HEK293 (cell line): Measurements from ENCODE around the gene FOXO4.

ENCODE experiments used
- CTCF ChIP-seq: fragments of 450-650 bp; formaldehyde crosslinking; IDR thresholded peaks from 2 replicates; pipeline ENCODE4 v1.5.1; 2016; ENCODE audit warnings: missing biosample characterization, missing genetic modification characterization
- GFI1B ChIP-seq: fragments of 450-650 bp; formaldehyde crosslinking; IDR thresholded peaks from 2 replicates; pipeline ENCODE4 v1.5.1; 2016; ENCODE audit warnings: missing biosample characterization, missing genetic modification characterization
- KLF1 ChIP-seq: fragments of 450-650 bp; formaldehyde crosslinking; IDR thresholded peaks from 2 replicates; pipeline ENCODE4 v1.5.1; 2016; ENCODE audit warnings: missing biosample characterization, missing genetic modification characterization
- PRDM2 ChIP-seq: fragments of 450-650 bp; formaldehyde crosslinking; IDR thresholded peaks from 2 replicates; pipeline ENCODE4 v1.5.1; 2016; ENCODE audit warnings: missing biosample characterization, missing genetic modification characterization, borderline replicate concordance
- ZBTB17 ChIP-seq: fragments of 450-650 bp; formaldehyde crosslinking; IDR thresholded peaks from 2 replicates; pipeline ENCODE4 v1.5.1; 2016; ENCODE audit warnings: missing biosample characterization, missing genetic modification characterization
- ZEB2 ChIP-seq: fragments of 450-650 bp; formaldehyde crosslinking; IDR thresholded peaks from 2 replicates; pipeline ENCODE4 v1.5.1; 2016; ENCODE audit warnings: missing biosample characterization, missing genetic modification characterization
- ZNF449 ChIP-seq: fragments of 450-650 bp; formaldehyde crosslinking; IDR thresholded peaks from 2 replicates; pipeline ENCODE4 v1.5.1; 2017; ENCODE audit warnings: missing biosample characterization, mild to moderate bottlenecking, missing genetic modification characterization, moderate library complexity
- ZNF518A ChIP-seq: fragments of 450-650 bp; formaldehyde crosslinking; conservative IDR thresholded peaks from 2 replicates; pipeline ENCODE4 v1.5.1; 2016; ENCODE audit warnings: low read depth, missing biosample characterization, missing genetic modification characterization
- ZNF530 ChIP-seq: fragments of 450-650 bp; formaldehyde crosslinking; IDR thresholded peaks from 2 replicates; pipeline ENCODE4 v1.5.1; 2016; ENCODE audit warnings: low read depth, missing biosample characterization, missing genetic modification characterization
- ZSCAN16 ChIP-seq: fragments of 450-650 bp; formaldehyde crosslinking; IDR thresholded peaks from 2 replicates; pipeline ENCODE4 v1.5.1; 2016; ENCODE audit warnings: missing biosample characterization, missing genetic modification characterization

DNA sequence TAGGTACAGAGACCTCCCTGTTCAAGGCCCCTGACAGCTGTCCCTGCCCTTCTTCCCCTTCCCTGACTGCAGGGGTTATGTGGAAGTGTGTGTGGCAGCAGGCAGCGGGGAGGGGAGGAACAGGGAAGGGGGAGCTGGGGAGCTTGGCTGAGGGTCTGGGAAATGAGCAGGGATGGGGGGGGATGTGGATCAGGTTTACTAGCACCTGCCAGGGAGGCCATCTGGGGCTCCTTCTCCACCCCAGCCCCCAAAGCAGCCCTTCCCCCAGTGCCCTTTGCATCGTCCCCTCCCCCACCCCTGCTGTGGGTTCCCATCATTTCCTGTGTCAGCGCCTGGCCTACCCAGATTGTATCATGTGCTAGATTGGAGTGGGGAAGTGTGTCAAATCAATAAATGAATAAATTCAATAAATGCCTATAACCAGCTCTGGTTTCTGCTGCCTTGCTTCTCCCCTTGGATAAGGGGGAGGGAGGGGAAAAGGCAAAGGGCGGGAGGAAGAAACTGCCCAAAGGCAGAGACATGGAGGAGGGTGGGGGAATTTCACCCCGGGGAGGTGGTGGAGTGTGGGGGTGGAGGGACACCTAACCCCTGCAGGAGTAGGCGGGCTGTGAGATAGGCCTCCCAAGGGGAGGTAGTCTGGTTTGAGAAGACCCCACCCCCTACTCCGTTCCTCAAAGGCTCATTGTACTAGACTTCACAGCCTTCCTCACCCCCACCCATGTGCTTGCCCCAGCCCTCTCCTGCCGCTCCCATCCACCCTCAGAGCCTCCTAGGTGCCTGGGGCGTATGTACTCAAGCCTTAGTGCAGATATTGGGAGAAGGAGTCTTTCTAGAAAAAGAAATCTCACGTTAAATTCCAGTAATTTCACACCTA lies 7.7 kb downstream of the FOXO4 start:
- TF ChIP-seq CTCF (no peak), ZSCAN16 (tag by site-specific recombination) (no peak), ZNF449 (tag by site-specific recombination) (no peak), GFI1B (tag by site-specific recombination) (no peak), ZNF518A (tag by site-specific recombination) (no peak), PRDM2 (tag by site-specific recombination) (no peak), ZEB2 (tag by site-specific recombination) (no peak), ZBTB17 (tag by site-specific recombination) (no peak), KLF1 (no peak), ZNF530 (tag by site-specific recombination) (no peak)
